ENCODE results near the gene PLD6.
"Not testable (repeated sequence)": the region's sequence is repeated elsewhere in the genome, so short reads cannot be mapped to it uniquely, and the experiment has no call there.

PLD6 gene

DNA sequence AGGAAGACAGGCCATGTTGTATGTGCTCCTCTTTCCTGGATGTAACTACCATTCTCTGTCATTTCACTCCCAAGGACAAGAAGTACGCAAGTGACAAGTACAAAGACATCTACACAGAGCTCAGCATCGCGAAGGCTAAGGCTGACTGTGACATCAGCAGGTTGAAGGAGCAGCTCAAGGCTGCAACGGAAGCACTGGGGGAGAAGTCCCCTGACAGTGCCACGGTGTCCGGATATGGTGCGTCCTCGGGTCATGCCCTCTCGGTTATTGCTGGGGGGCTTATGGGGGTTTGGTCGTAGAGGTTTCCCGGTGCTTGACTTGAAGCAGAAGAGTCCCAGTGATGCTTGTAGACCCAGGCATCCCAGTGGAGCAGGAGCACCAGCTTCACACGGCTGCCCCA, 29.0 kb downstream of the PLD6 start:
- no peak for DNase-seq (ENCODE audit: low read depth, low spot score)

- no peak for DNase-seq (ENCODE audit: low read depth, low spot score)
These were observed 29.8 kb downstream of the PLD6 start for GRCh38 chr17:17176341-17176740.

DNA sequence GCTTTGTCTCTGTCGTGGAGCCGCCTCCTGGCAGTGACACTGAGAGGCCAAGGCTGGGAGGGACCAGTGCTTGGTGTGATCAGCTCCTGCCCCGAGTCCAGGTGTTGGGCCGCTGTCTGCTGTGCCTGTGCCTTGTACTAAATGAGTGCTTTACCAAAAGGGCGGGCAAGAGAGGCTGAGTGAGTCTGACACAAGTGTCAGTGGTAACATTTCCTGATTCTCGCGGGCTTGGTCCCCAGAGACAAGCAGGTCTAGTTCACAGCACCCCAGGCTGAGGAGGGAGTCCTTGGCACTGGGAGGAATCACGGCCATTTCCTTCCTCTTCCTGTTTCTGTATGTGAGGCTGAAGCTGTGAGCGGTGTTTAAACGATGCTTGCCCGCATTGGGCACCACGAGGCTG, 30.2 kb downstream of the PLD6 start:
- no peak for DNase-seq (ENCODE audit: low read depth, low spot score)

DNA sequence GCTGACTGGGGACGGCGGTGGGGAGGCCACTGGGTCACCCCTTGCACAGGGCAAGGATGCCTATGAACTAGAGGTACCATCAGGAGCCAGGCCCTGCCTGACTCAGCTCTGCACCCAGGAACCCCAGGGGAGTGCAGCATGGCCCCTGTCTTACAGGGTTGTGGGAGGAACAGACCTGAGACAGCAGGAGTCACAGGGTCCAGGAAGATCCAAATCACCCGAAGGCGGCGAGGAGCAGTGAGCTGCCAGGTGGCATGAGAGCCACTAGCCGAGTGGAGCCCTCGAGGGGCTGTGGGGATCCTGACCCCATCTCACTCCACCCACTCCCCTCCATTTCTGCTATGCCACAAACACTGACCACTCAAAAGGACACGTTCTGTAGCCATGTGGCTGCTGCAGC, 30.8 kb downstream of the PLD6 start:
- DNase-seq (ENCODE audit: low read depth, low spot score) = no peak

DNA sequence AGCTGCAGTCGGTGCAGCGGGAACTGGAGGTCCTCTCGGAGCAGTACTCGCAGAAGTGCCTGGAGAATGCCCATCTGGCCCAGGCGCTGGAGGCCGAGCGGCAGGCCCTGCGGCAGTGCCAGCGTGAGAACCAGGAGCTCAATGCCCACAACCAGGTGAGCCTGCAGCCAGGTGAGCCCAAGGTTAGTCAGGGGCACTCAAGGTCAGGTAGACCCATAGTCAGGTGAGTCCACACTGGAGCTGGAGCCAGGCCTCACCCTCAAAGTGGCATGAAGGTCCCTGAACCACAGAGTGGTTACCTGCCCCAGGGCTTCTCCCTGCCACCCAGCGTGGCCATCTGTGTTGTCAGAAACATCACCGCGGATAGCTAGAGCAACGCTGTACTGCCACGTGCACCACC, 32.2 kb downstream of the PLD6 start:
- DNase-seq (ENCODE audit: low read depth, low spot score) = no peak

DNA sequence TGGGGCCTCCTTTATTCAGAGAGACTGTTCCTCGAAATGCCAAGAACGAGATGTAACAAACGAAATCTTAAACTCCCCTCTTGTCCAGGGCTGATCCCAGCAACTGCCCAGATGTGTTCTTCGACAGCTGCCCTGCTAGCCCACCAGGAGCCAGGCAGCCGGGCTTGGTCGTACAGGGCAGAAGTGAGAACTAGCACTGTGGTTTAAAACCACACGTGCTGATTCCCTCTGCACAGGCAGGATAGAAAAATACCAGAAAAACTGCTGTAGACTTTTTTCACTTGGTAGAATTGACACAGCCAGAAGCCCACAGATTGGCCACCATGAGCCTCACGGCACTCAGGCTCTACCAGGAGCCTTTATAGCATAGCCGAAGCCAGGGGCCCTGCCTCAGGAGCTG, 33.1 kb downstream of the PLD6 start:
- DNase-seq (ENCODE audit: low read depth, low spot score) = no peak

- no peak for DNase-seq (ENCODE audit: low read depth, low spot score)
These were observed 33.9 kb downstream of the PLD6 start for GRCh38 chr17:17172001-17172939.

- no peak for DNase-seq (ENCODE audit: low read depth, low spot score)
These were observed 34.9 kb downstream of the PLD6 start for GRCh38 chr17:17171186-17171585.

DNA sequence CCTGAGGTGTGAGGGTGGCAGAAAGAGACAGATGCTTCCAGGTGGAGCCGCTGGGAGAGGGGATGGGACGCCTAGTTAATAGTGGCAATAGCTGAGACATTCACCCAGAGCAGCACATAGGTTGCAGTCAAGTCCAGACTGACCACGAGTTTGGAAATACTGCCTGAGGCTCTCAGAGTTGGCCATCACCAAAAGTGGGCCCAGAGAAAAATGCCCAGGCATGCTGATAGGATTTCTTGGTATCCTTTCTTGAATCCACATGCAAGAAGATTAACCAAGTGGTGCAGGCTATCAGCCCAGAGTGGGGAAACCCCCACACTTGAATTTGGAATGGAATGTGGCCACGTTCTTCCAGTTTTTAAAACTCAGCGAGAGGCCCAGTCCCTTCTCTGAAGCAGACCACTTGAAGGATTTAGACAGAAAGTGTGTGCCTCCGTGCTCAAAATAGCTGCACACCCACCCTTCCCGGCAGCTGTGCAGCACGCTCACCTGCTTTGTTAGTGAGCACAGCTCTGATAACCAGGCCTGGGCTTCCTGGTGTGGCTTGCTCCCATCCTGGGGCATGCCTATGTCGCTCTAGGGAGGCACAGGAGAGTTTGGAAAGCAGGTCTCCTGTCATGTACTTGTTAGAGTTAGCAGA, 35.7 kb downstream of the PLD6 start:
- DNase-seq (ENCODE audit: low read depth, low spot score) = no peak

DNA sequence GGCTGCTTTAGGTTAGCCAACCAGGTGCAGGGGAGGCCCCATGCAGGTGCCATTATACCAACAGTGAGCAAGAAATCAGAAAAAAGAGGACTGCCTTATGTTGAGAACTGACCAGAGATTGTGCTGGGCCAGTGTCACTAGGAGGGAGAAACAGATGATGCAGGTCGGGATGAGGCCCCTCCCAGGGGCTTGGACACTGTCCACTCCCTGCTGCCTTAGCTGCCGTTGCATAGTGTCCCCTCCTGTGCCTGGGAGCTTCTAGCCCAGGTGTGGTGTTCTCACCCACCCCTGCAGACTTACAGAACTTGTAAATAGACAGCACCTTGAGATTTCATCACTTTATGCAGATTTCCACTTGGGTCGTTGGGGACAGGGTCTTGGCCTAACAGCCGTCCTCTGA, 36.7 kb downstream of the PLD6 start:
- no peak for DNase-seq (ENCODE audit: low read depth, low spot score)

GRCh38 chr17:17168401-17168800, 37.7 kb downstream of the PLD6 start:
- DNase-seq (ENCODE audit: low read depth, low spot score) = no peak

DNA sequence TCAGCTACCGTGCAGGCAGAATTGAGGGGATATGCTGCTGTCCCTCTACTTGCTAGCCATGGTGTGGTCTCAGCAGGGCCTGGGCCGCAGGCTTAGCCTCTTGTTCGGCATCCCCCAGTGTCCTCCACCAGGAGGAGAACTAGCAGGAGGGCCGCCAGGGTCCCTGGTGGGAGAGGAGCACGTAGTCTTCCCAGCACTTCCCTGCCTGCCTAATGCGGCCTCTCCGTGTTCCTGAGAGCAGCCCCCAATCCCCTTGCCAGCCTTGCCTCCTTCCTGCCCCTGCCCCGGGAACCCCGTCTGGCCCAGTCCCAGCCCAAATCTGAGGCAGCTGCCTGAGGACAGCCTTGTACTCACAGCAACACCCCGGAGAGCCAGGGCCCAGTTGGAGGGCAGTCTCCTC, 38.1 kb downstream of the PLD6 start:
- no peak for DNase-seq (ENCODE audit: low read depth, low spot score)

- DNase-seq (ENCODE audit: low read depth, low spot score) = no peak
These were observed 38.8 kb downstream of the PLD6 start for GRCh38 chr17:17167356-17167755.

DNA sequence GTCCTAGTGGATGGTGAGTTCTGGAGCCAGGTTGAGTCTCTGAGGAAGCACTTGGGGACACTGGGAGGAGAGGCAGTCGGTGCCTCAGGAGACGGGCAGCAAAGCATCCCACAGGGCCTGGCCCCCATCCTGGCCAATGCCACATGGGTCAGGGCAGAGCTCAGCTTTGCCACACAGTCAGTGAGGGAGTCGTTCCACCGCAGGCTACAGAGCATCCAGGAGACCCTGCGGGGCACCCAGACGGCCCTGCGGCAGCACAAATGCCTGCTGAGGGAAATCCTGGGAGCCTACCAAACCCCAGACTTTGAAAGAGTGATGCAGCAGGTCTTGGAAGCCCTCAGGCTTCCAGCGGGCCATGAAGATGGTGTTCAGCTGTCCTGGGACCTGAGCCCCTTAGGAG, 39.7 kb downstream of the PLD6 start:
- no peak for DNase-seq (ENCODE audit: low read depth, low spot score)

- no peak for DNase-seq (ENCODE audit: low read depth, low spot score)
These were observed 40.3 kb downstream of the PLD6 start for GRCh38 chr17:17165666-17166308.

DNA sequence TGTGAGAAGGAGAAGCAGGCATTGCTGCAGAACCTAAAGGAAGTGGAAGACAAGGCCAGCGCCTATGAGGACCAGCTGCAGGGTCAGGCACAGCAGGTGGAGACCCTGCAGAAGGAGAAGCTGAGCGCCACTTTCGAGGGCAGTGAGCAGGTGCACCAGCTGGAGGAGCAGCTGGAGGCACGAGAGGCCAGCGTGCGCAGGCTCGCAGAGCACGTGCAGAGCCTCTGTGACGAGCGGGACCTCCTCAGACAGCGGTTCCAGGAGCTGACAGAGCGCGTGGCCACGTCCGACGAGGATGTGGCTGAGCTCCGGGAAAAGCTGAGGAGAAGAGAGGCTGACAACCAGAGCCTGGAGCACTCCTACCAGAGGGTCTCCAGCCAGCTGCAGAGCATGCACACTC, 41.5 kb downstream of the PLD6 start:
- no peak for DNase-seq (ENCODE audit: low read depth, low spot score)

DNA sequence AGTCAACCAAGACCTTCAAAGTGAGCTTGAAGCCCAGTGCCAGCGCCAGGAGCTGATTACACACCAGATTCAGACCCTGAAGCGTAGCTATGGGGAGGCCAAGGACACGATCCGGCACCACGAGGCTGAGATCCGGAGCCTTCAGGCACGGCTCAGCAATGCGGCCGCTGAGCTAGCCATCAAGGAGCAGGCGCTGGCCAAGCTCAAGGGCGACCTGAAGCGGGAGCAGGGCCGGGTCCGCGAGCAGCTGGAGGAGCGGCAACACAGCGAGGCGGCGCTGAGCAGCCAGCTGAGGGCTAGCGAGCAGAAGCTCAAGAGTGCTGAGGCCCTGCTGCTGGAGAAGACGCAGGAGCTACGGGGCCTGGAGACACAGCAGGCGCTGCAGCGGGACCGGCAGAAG, 42.0 kb downstream of the PLD6 start:
- no peak for DNase-seq (ENCODE audit: low read depth, low spot score)

DNA sequence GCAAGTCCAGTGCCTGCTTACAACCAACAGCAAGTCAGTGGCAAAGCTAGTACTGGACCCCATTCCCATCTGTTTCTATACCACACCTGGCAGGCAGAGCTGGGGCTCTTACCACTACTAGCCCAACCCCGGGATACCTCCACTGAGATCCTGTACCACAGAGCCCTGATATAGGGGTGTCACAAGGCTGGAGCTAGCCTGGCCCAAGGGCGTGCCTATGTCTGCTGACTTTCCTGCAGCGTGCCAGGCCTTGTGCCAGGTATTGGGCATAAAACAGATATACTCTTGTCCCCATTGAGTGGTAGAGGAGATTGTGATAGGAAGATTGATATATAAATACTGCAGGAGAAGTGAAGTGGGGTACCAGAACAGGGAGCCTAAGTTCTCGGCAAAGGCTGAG, 44.4 kb downstream of the PLD6 start:
- DNase-seq (ENCODE audit: low read depth, low spot score) = no peak

DNA sequence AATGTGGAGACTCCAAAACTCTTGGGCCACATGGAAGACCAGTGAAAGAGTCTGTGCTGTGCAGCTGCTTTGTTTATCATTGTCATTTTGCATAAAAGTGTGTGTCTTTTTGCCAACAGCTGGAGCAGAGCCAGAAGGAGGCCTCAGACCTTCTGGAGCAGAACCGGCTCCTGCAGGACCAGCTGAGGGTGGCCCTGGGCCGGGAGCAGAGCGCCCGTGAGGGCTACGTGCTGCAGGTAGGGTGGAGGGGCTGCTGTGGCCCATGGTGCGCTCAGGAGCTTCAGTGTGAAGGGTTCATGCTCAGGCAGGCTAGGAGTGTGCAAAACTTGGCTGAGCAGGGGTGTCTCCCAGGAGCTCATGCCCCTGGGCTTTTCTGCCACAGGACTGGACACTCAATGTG, 45.0 kb downstream of the PLD6 start:
- no peak for DNase-seq (ENCODE audit: low read depth, low spot score)

GRCh38 chr17:17159571-17159970, 46.6 kb downstream of the PLD6 start:
- no peak for DNase-seq (ENCODE audit: low read depth, low spot score)

DNA sequence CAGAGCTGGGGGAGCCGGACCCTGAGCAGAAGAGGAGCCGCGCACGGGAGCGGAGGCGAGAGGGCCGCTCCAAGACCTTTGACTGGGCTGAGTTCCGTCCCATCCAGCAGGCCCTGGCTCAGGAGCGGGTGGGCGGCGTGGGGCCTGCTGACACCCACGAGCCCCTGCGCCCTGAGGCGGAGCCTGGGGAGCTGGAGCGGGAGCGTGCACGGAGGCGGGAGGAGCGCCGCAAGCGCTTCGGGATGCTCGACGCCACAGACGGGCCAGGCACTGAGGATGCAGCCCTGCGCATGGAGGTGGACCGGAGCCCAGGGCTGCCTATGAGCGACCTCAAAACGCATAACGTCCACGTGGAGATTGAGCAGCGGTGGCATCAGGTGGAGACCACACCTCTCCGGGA, 47.6 kb downstream of the PLD6 start:
- DNase-seq (ENCODE audit: low read depth, low spot score) = not testable (repeated sequence)

DNA sequence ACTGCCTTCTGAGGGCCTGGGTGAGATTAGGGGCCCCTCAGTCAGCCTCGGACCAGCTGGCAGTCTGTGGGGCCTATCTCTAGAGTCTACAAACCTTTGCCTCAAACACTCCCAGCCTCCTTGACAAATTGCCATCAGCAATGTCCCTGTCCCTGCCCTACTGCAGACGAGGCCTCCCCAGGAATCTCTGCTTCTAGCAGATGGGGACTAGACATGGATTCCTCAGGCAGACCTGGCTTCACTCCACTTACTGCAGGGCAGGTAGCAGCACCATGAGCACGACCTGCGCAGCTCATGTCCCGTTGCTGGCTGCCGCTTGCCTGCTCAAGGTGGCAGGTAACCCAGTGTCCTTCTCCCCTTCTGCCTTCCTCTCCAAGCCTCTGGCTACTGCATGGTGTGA, 49.1 kb downstream of the PLD6 start:
- no peak for DNase-seq (ENCODE audit: low read depth, low spot score)

DNA sequence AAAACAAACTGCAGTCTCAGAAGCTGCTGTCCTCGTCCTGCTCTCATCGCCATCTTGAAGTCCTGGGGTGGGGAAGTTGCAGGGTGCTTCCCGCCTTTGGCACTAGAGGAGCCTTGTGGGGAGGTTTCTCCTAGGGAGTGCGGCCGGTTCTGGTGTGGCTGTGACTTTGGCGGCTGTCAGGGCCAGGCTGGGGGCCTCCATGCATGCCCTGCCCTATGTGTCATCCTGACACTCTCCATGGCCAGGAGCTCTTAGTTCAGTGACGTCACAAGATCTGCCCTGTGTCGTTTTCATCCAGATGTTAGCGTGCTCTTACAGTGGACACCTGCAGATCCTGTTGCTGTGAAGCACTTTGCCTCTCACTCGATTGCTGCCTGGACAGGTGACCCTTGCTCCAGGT, 49.6 kb downstream of the PLD6 start:
- DNase-seq (ENCODE audit: low read depth, low spot score) = no peak

Data from activated naive CD8-positive, alpha-beta T cell treated with anti-CD3 and anti-CD28 coated beads, Interleukin-2, amount 50 U/mL, for 16 hours (primary cell).